Nucleus accumbens (tissue), 56 donors: ENCODE measurements around the gene BTBD1.
A peak's percentile ranks its signal among the peaks of the same experiment; 100 is the strongest.

Source experiments
- DNase-seq, 56 donors: peaks; one replicate each; lab custom pipeline; 2025; lab: John Stamatoyannopoulos, UW

The BTBD1 gene

DNA sequence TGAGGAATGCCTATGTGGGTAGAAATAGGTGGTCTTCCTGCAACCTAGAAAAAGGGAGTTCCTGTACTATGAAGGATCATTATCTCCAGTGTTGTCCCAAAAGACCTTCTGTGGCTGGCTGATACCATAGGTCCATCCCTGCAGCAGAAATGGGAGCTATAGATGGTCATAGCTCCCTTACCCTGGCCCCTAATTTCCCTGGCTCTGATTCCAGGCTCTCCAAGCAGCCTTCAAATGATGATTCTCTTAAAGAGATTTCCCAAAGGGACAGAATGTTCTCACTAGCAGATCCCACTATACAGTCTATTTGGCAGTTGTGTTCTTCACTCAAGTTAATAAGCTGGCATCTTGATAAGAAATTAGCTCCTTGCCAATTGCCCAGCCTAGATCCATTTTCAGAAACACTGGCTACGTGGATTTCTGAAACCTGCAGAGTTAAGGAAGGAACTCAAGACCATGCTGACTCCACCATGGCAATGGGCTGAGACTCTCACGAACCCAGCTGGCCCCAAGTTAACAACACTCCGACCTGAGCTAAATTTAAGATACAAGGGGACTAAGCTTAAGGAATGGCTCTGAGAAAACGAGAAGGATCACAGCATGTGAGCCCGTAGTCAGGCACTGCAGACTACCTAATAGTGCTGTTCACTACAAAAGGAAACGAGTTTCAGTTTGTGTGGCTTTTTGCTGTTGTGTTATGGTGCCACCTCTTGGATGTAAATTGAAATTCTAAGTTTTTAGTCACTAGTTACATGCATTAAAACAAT is 67.0 kb downstream of the BTBD1 start:
- peak in 3 of 56 donors; percentile 7 to 17 (median 10) for DNase-seq

- no peak for DNase-seq
Measured at GRCh38 chr15:82999426-82999825, 67.6 kb downstream of the BTBD1 start.

DNA sequence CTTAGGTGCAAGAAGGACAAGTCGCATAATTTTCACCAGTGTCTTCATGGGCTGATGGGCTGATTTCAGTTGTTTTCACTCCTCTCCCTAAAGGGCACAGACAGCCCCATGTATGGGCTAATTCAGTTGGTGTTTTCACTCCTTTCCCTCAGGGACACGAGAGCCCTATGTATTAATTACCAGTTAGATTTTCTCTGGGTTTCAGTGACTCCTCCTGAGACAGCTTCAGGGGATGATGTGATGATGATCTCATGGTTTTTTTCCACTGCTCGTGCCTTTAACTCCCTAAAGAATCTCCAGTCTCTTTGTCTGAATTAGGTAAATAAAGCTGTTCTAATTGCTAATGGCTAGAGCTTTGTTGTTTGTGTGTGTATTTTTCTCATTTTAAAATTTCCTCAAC is 71.1 kb downstream of the BTBD1 start:
- DNase-seq, result no peak

DNA sequence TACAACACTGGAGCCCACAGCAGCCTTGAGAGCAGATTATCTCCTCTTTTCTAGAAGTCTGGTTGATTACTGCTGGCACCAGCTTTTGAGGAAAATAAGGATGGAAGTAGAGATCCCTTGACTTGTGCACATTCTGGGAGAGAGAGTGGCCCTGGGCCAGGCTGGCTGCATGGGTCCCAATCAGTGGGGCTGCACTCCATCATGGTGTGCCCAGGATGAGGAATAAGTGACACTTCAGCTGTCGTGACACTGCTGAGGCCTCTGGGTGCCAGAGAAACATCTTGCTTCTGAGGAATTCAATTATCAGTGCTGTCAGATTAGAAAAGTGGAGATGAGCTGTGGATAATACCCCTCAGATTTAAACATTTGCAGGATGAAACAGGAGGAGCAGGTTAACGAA is 72.0 kb downstream of the BTBD1 start:
- no peak for DNase-seq

DNA sequence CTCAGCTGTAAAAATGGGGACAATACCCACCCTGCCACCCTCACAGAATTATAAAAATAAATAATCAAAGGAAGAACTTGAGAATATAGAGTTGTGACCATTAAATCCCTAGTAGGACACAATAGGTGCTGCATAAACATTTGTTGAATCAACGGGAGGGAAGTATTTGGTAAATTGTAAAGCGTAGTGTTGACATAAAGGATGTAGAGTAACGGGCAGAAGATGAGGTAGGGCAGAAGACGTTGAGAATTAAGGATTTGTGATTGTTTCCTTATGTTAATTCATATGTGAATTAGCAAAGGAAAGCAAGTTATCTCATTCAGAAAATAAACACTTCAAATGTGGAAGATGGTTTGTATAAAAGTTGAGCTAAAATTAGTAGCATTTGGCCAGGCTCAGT is 73.9 kb downstream of the BTBD1 start:
- DNase-seq, result no peak

DNA sequence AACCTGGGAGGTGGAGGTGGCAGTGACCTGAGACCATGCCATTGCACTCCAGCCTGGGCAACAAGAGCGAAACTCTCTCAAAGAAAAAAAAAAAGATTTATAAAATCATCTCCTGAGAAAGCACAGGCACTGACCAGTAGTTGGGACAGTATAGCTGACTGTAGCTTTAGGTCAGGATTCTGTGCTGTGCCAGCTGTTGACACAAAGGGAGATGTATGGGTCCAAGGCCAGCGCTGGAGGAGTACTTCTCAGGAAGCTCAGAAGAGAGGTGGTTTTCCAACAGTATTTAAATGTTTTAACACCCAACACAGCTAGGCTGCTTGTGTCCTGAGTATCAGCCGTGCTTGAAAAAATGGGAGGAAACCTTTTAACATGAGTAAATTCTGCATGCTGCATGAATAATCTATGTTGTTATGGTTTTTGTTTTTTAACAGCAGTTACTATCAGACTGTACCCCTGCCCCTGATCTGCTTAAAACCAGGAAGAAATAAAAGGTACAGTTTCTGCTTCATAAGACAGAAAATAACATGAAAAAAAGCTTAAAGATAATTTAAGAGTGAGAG is 74.5 kb downstream of the BTBD1 start:
- DNase-seq, result no peak

DNA sequence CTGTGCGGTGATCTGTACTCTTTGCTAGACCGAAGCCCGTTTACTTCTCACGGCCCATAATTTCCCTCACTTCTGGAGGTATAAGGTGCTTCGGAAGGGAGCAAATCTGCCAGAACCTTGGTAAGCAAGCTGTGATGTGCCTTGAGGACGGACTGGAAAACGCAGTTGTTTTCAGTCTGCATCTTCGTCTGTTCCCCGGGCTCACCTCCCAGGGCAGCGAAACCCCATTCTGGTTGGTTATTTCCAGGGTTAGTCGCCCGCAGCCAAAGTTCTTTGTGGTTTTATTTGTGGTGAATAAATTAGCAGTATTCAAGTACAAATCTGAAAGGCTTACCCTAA is 80.6 kb downstream of the BTBD1 start:
- DNase-seq, result no peak

GRCh38 chr15:82985688-82986441 is 81.2 kb downstream of the BTBD1 start, which contains the start of gene RAMAC:
RAMAC (plus strand) TSS chr15:82986210; CDS start chr15:82989019, 2,809 bp downstream.
- peak in 55 of 56 donors; percentile 49 to 98 (median 89) for DNase-seq

GRCh38 chr15:82980981-82981380 is 86.1 kb downstream of the BTBD1 start:
- DNase-seq, result no peak

DNA sequence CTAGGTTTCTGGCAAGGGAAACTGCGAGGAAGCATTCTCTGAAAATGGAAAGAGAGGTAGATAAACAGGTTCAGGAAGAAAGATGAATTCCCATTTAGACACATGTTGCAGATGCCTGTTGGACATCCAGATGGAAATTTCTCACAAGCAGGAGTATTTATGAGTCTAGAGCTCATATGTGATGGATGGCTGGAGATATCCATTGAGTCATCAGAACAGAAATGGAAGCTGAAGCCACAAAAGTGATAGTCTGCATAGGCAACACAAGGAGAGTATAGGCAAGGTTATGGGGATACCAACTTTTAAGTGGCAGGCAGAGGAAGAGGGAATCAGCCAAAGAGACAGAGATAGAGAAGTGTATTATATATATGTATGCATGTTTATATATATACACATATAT is 87.3 kb downstream of the BTBD1 start:
- DNase-seq, result no peak

- no peak for DNase-seq
Measured at GRCh38 chr15:82978438-82978837, 88.6 kb downstream of the BTBD1 start.

- no peak for DNase-seq
Measured at GRCh38 chr15:82977076-82977475, 90.0 kb downstream of the BTBD1 start.

GRCh38 chr15:82972990-82973389 is 94.1 kb downstream of the BTBD1 start:
- DNase-seq, result no peak

GRCh38 chr15:82971218-82971984 is 95.7 kb downstream of the BTBD1 start:
- no peak for DNase-seq

DNA sequence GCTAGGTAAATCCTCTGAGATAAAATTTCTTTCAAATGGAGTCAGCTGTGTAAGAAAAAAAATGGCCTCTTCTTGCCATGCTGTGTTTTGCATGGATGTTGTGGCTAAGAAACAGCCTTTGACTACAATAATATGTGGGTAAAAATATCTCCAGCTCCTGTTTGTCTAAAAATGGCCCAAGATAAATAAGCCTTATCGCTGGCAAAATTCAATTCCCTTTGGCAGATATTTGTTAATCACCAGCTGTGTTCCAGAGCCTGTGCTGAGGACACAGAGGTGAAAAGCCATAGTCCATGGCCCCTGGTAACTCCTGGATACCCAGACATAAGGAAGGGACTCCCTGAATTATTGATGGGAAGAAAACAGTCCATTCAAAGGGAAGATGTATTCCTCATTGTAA is 96.4 kb downstream of the BTBD1 start:
- no peak for DNase-seq

GRCh38 chr15:82970078-82970686 is 96.9 kb downstream of the BTBD1 start:
- DNase-seq, result no peak

GRCh38 chr15:82969353-82969752 is 97.7 kb downstream of the BTBD1 start:
- no peak for DNase-seq

- no peak for DNase-seq
Measured at GRCh38 chr15:82968066-82968465, 99.0 kb downstream of the BTBD1 start.

GRCh38 chr15:82966671-82967071 is 100.4 kb downstream of the BTBD1 start:
- DNase-seq, result no peak
